ENCODE measurements around the gene KMT5B.
A peak's percentile ranks its signal among the peaks of the same experiment; 100 is the strongest.
"Not testable (repeated sequence)": the region's sequence is repeated elsewhere in the genome, so short reads cannot be mapped to it uniquely, and the experiment has no call there.

KMT5B gene

DNA sequence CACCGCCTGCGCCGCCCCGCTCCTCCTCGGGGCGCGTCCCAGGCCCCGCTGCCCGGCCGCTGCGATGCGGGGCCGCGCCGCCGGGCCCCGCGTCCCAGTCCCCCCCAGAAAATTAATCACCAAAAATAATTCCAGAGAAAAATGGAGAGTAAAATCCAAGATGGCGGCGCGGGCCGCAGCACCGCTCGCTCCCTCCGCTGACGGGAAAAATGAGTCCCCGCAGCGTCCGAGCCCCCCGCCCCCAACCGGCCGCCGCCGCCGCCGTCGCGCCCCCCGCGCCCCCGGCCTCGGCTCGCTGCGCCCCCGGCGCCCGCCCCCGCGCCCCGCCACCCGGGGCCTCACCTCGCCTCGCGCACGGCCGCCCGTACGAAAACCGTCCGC is at the start of gene KMT5B:
TSS of gene KMT5B (minus strand) at position 162 of the 381 bp plus-strand sequence. CDS start 23,220 bp downstream, outside the sequence.
- peak; percentile 46 to 47 for DNase-seq

DNA sequence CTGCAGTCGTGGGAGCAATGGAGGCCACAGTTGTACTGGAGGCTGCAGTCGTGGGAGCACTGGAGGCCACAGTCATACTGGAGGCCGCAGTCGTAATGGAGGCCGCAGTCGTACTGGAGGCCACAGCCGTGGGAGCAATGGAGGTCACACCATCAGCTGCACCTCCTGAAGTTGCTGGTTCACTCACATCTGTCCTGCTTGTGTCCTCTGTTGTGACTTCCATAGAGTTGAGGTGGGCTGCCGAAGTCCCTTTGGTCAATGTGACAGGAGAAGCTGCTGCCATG is 49.4 kb upstream of the KMT5B start:
- DNase-seq = no peak

- DNase-seq = no peak
These were observed 48.9 kb upstream of the KMT5B start for GRCh38 chr11:68261749-68262543.

GRCh38 chr11:68261006-68261405 is 47.9 kb upstream of the KMT5B start:
- no peak for DNase-seq

DNA sequence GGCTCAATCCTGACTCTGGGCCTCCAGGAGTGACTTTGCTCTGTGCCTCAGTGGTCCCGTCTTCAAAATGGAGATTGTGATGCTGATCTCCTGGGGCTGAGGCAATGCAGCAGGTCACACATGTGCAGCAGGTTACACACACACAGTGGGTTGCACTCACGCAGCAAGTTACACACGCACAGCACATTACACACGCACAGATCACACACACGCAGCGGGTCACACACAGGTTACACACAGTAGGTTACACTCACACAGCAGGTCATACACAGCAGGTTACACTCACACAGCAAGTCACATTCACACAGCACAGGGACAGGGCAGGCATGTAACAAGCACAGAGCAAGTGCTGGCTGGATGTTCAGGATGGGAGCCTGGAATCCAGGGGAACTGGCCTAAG is 47.4 kb upstream of the KMT5B start:
- no peak for DNase-seq

GRCh38 chr11:68259122-68259959 is 46.2 kb upstream of the KMT5B start:
- no peak for DNase-seq

- DNase-seq = no peak
These were observed 45.3 kb upstream of the KMT5B start for GRCh38 chr11:68258363-68258765.

- DNase-seq = peak; percentile 93 to 96
These were observed 44.6 kb upstream of the KMT5B start for GRCh38 chr11:68257477-68258362.

DNA sequence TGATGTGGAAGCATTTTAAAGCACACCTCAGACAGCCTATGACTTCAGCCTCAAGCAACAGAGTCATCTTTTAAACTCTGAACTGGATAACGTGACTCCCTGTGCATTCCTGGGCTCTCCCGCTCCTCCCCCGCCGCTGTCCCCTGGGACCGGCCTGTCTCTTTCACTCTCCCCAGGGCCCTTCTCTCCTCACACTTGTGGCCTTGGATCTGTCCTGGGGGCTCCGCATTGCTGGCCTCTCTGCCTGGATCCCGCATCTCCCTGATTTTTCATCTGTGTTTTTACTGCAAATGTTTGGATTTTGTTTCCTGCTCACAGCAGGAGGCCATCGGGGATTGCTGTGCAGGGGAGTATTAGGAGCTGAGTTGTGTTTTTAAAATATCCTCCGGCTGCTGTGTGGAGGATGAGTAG is 43.2 kb upstream of the KMT5B start:
- DNase-seq = no peak

DNA sequence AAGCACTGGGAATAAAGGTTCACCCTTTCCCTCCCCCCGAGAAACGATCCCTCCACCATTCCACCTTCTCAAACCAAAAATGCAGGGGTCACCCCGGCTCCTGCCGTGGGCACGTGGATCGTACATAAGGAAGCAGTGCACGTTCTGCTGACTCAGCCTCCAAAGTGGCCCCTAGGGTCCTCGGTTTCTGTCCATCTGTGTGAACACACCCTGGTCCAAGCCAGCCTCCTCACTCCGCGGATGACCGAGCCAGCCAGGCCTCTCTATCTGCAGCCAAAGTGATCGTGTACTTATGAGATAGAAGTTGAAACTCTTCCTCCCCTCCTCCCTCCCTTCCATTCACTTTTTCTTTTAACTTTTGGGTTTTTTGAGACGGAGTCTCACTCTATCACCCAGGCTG is 42.4 kb upstream of the KMT5B start:
- no peak for DNase-seq

DNA sequence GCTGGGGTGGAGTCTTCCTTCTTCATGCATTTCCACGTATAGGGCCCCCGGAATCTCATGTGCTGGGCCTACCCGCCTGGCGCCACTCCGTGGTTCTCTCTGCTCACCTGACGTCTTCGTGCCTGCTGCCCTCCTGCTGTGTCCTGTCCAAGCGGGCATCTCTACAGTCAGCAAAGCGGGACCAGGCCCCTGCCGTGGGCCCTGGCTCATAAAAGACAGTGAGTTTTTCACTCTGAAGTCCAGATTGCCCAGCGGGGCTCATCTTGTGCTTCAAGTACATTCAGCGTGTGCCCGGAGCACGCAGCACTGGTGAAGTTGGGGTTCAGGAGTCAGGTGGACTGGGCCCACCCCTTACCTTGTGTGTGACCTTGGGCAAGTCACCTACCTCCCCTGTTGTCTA is 41.3 kb upstream of the KMT5B start:
- no peak for DNase-seq

- DNase-seq = no peak
These were observed 38.7 kb upstream of the KMT5B start for GRCh38 chr11:68251765-68252164.

GRCh38 chr11:68244912-68245311 is 31.8 kb upstream of the KMT5B start:
- not testable (repeated sequence) for DNase-seq

- DNase-seq = not testable (repeated sequence)
These were observed 30.8 kb upstream of the KMT5B start for GRCh38 chr11:68243847-68244246.

- DNase-seq = no peak
These were observed 29.5 kb upstream of the KMT5B start for GRCh38 chr11:68242616-68243015.

GRCh38 chr11:68231621-68232020 is 18.5 kb upstream of the KMT5B start:
- no peak for DNase-seq

- DNase-seq = no peak
These were observed 16.5 kb upstream of the KMT5B start for GRCh38 chr11:68229601-68230000.

GRCh38 chr11:68226421-68226820 is 13.3 kb upstream of the KMT5B start:
- DNase-seq = no peak

DNA sequence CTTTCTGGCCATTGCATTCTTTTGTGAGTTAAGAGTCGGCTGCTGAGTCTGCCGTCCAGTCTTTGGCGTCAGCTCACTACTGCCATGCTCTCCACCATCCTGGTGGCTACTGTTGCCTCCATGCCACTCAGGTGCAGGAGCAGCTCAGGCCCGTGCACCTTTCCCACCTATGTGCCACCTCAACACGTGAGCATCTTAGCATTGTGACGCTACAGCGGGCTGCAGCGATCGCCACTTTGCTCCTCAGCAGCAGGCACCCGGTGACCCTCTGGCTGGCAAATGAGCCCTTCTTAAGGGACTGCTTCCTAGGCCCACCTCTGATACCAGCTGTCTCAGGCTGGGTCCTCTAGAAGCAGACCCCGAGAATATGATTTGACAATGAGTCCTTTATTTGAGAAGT is 11.5 kb upstream of the KMT5B start:
- no peak for DNase-seq

DNA sequence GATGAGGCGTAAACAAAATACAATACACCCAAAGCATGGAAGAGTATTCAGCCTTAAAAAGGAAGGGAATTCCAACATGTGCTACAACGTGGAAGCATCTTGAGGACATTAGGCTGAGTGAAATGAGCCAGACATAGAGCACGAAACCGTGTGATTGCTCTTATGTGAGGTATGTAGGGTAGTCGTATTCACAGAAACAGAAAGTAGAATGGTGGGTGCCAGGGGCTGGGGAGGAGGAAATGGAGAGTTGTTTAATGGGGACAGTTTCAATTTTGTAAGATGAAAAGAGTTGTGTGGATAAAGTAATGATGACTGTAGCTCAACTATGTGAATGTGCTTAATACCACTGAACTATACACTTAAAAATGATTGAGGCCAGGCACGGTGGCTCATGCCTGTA is 10.2 kb upstream of the KMT5B start:
- no peak for DNase-seq

- DNase-seq = no peak
These were observed 8.3 kb upstream of the KMT5B start for GRCh38 chr11:68221406-68221805.

GRCh38 chr11:68216171-68216938 is 3.3 kb upstream of the KMT5B start:
- no peak for DNase-seq
